ENCODE results near the gene TEX11. TPM values are rescaled to one million over a fixed set of nuclear protein-coding genes. Genes with fewer than 3 reads are reported as not detected.
A peak's percentile ranks its signal among the peaks of the same experiment; 100 is the strongest.

Gene TEX11
- total RNA-seq, 2 experiments from 2014 or later: not detected

GRCh38 chrX:70505451-70505841 is 403.1 kb downstream of the TEX11 start:
- H3K27ac Mint-ChIP-seq: no peak overlapping the region
- H3K4me3 Mint-ChIP-seq: no peak overlapping the region
- peaks cover 4% of the 10 kb centered on the region for H3K27me3 Mint-ChIP-seq
- peaks cover 4% of the 10 kb centered on the region for H3K36me3 Mint-ChIP-seq
- H3K9me3 Mint-ChIP-seq: no peaks in the 10 kb centered on the region
- peaks cover 18% of the 10 kb centered on the region for H3K4me1 Mint-ChIP-seq
- DNase-seq: no peak

GRCh38 chrX:70504772-70505450 is 403.6 kb downstream of the TEX11 start:
- Mint-ChIP-seq H3K4me1 (peaks cover 18% of the 10 kb centered on the region), H3K4me3 (no peak overlapping the region), H3K27ac (peak overlapping the region; percentile 32), H3K9me3 (no peaks in the 10 kb centered on the region), H3K27me3 (peaks cover under 1% of the 10 kb centered on the region), H3K36me3 (peaks cover 3% of the 10 kb centered on the region)
- peak; percentile 10 for DNase-seq

GRCh38 chrX:70500826-70501225 is 407.7 kb downstream of the TEX11 start:
- Mint-ChIP-seq H3K27me3 (no peaks in the 10 kb centered on the region), H3K4me1 (peaks cover 6% of the 10 kb centered on the region), H3K27ac (no peak overlapping the region), H3K9me3 (no peaks in the 10 kb centered on the region), H3K4me3 (no peak overlapping the region), H3K36me3 (peaks cover 5% of the 10 kb centered on the region)
- no peak for DNase-seq

- Mint-ChIP-seq H3K4me1 (peaks cover 2% of the 10 kb centered on the region), H3K4me3 (no peak overlapping the region), H3K36me3 (peaks cover 8% of the 10 kb centered on the region), H3K9me3 (no peaks in the 10 kb centered on the region), H3K27ac (no peak overlapping the region), H3K27me3 (no peaks in the 10 kb centered on the region)
- no peak for DNase-seq
Measured at GRCh38 chrX:70498129-70498528, 410.4 kb downstream of the TEX11 start.

- Mint-ChIP-seq H3K27me3 (no peaks in the 10 kb centered on the region), H3K9me3 (no peaks in the 10 kb centered on the region), H3K27ac (no peak overlapping the region), H3K4me3 (no peak overlapping the region), H3K36me3 (peaks cover 5% of the 10 kb centered on the region), H3K4me1 (peaks cover 2% of the 10 kb centered on the region)
- DNase-seq: no peak
Measured at GRCh38 chrX:70497026-70497425, 411.5 kb downstream of the TEX11 start.

- Mint-ChIP-seq H3K27ac (no peak overlapping the region), H3K27me3 (no peaks in the 10 kb centered on the region), H3K4me1 (peaks cover 2% of the 10 kb centered on the region), H3K4me3 (no peak overlapping the region), H3K9me3 (no peaks in the 10 kb centered on the region), H3K36me3 (peaks cover 5% of the 10 kb centered on the region)
- no peak for DNase-seq
Measured at GRCh38 chrX:70496491-70496890, 412.0 kb downstream of the TEX11 start.

GRCh38 chrX:70494441-70494840 is 414.1 kb downstream of the TEX11 start:
- H3K4me1 Mint-ChIP-seq: peaks cover 2% of the 10 kb centered on the region
- peaks cover 7% of the 10 kb centered on the region for H3K36me3 Mint-ChIP-seq
- DNase-seq: peak; percentile 7
- no peaks in the 10 kb centered on the region for H3K27me3 Mint-ChIP-seq
- no peaks in the 10 kb centered on the region for H3K9me3 Mint-ChIP-seq
- no peak overlapping the region for H3K4me3 Mint-ChIP-seq
- peak overlapping the region; percentile 63 for H3K27ac Mint-ChIP-seq

- no peak for DNase-seq
- no peaks in the 10 kb centered on the region for H3K9me3 Mint-ChIP-seq
- no peak overlapping the region for H3K27ac Mint-ChIP-seq
- peaks cover 5% of the 10 kb centered on the region for H3K36me3 Mint-ChIP-seq
- H3K4me1 Mint-ChIP-seq: no peaks in the 10 kb centered on the region
- H3K4me3 Mint-ChIP-seq: no peak overlapping the region
- H3K27me3 Mint-ChIP-seq: no peaks in the 10 kb centered on the region
Measured at GRCh38 chrX:70488856-70489255, 419.7 kb downstream of the TEX11 start.

GRCh38 chrX:70485466-70485865 is 423.0 kb downstream of the TEX11 start:
- DNase-seq: no peak
- Mint-ChIP-seq H3K4me1 (no peaks in the 10 kb centered on the region), H3K4me3 (no peak overlapping the region), H3K27ac (no peak overlapping the region), H3K9me3 (no peaks in the 10 kb centered on the region), H3K27me3 (no peaks in the 10 kb centered on the region), H3K36me3 (peaks cover 6% of the 10 kb centered on the region)

- Mint-ChIP-seq H3K4me1 (peaks cover 4% of the 10 kb centered on the region), H3K4me3 (no peak overlapping the region), H3K36me3 (peaks cover 3% of the 10 kb centered on the region)
Measured at GRCh38 chrX:70482300-70482699, 426.2 kb downstream of the TEX11 start.

GRCh38 chrX:70481471-70482270 is 426.8 kb downstream of the TEX11 start:
- no peak for DNase-seq
- Mint-ChIP-seq H3K27ac (peak overlapping the region; percentile 51), H3K27me3 (no peaks in the 10 kb centered on the region), H3K36me3 (peaks cover 3% of the 10 kb centered on the region), H3K9me3 (no peaks in the 10 kb centered on the region), H3K4me1 (peaks cover 4% of the 10 kb centered on the region), H3K4me3 (no peak overlapping the region)

More at GRCh38 chrX:70482300-70482699, 426.2 kb downstream of the TEX11 start:
- Mint-ChIP-seq H3K27ac (no peak overlapping the region), H3K9me3 (no peaks in the 10 kb centered on the region), H3K27me3 (no peaks in the 10 kb centered on the region)
- DNase-seq: no peak

GRCh38 chrX:70480660-70481018 is 427.9 kb downstream of the TEX11 start:
- H3K36me3 Mint-ChIP-seq: peaks cover 3% of the 10 kb centered on the region
- no peaks in the 10 kb centered on the region for H3K9me3 Mint-ChIP-seq
- no peak overlapping the region for H3K4me3 Mint-ChIP-seq
- DNase-seq: no peak
- peaks cover 4% of the 10 kb centered on the region for H3K4me1 Mint-ChIP-seq
- H3K27me3 Mint-ChIP-seq: no peaks in the 10 kb centered on the region
- H3K27ac Mint-ChIP-seq: no peak overlapping the region

GRCh38 chrX:70479922-70480659 is 428.4 kb downstream of the TEX11 start:
- no peak for DNase-seq
- no peaks in the 10 kb centered on the region for H3K9me3 Mint-ChIP-seq
- H3K4me3 Mint-ChIP-seq: no peak overlapping the region
- peaks cover 3% of the 10 kb centered on the region for H3K36me3 Mint-ChIP-seq
- H3K27ac Mint-ChIP-seq: no peak overlapping the region
- H3K4me1 Mint-ChIP-seq: peaks cover 4% of the 10 kb centered on the region
- H3K27me3 Mint-ChIP-seq: no peaks in the 10 kb centered on the region

- Mint-ChIP-seq H3K4me3 (no peak overlapping the region), H3K4me1 (peaks cover 4% of the 10 kb centered on the region), H3K27me3 (no peaks in the 10 kb centered on the region), H3K9me3 (no peaks in the 10 kb centered on the region), H3K36me3 (peaks cover 3% of the 10 kb centered on the region), H3K27ac (no peak overlapping the region)
- DNase-seq: no peak
Measured at GRCh38 chrX:70479247-70479921, 429.1 kb downstream of the TEX11 start.

Data from activated naive CD8-positive, alpha-beta T cell treated with anti-CD3 and anti-CD28 coated beads for 36 hours (primary cell).